HG03103 (cell line): ENCODE data around the gene PRR11.
"Not testable (repeated sequence)": the region's sequence is repeated elsewhere in the genome, so short reads cannot be mapped to it uniquely, and the experiment has no call there.

Experiments
- ATAC-seq: cut with Tn5 transposase; IDR thresholded peaks from one replicate; pipeline ENCODE4 v1.9.1; 2021; ENCODE audit warnings: low read depth; ENCODE audit not compliant: unreplicated experiment

The PRR11 gene

DNA sequence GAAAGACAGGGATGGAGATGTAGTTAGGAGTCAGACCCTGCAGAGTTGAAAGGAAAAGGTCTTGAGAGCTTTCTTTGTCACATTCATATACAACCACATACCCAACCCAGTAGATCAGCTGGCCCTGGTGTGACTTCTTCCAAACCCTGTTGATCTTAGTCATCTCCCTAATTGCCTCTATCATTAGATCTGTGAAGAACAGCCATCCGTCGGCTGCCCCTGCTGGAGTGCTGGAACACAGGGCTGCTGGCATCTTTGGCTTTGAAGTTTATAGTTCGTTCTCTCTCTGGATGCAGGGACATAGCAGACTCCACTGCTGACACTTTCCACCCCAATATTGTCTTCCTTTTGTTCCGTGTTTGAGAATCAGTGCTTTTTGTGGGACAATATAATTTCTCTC, 43.9 kb downstream of the PRR11 start:
- ATAC-seq = no peak

DNA sequence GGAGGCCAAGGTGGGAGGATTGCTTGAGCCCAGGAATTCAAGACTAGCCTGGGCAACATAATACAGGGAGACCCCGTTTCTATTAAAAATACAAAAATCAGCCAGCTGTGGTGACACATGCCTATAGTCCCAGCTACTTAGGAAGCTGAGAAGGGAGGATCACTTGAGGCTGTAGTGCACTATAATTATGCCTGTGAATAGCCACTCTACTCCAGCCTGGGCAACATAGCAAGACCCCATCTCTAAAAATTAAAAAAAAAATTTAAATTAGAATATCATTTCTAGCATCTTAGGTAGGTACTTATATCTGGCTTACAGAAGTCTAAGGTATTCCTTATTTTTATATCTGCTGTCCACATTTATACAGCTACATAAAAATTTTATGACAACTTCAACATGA, 46.8 kb downstream of the PRR11 start:
- ATAC-seq = no peak

DNA sequence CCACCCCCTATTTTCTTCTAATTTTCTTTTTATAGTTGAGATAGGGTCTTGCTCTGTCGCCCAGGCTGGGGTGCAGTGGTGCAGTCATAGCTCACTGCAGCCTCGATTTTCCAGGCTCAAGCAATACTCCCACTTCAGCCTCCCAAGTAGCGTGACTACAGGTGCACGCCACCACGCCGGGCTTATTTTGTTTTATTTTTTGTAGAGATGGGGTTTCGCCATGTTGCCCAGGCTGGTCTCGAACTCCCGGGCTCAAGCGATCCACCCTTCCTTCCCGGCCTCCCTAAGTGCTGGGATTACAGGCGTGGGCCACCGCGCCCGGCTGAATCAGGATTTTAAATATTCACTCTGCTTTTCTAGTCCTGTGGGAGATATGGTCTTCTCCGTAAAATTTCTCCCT, 63.8 kb downstream of the PRR11 start:
- ATAC-seq = no peak

DNA sequence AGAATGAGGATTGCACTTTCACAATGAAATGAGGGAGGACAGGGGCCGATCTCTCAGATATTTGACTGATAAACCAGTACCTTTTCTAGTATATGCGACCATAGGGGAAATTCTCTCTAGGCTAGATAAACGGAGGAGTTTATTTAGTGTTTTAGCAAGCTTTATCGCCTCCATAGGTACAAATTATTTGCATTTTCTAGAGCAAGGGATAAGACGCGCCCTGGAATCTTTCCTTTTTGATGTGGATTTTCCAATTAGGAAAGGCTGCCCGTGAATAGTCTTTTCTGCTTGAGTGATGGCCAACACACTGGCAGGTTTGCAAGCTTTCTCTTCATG, 64.4 kb downstream of the PRR11 start:
- no peak for ATAC-seq

DNA sequence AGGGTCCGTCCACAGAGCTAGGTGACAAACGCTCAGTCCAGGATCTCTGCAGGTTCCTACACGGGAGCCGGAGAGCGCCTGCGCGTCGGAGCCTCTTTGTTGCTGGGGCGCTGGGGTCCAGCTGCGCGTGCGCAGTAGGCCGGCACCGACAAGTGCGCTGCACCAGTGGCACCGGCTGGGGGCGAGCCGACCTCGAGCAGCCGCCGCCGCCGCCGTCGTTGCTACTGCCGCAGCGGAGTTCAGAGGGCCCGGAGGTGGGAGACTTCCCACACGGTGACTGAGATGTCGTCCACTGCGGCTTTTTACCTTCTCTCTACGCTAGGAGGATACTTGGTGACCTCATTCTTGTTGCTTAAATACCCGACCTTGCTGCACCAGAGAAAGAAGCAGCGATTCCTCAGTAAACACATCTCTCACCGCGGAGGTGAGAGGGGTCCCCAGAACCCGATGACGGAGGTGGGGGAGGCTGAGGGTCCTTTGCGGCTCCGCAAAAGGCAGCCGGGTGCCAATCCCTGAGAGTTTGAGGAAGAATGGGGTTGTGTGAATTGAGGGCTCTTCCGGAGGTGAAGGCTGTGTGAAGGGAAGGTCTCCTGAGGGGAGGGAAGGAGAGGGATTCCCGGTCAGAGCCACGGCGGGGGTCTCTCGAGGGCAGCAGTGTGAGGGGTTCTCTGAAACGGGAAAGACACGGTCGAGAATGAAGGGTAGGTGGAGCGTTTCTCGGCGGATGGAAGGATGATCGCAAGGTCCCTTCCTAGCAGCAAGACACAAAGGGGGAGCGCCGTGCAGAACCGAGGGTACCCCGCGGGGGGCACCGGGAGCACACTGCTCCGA, 65.0 kb downstream of the PRR11 start, which contains the start of gene GDPD1:
Gene GDPD1, plus strand, starts transcription at position 184 of the 831 bp plus-strand sequence. Its CDS starts 99 bp downstream, at position 283.
- peak; percentile 96 for ATAC-seq

DNA sequence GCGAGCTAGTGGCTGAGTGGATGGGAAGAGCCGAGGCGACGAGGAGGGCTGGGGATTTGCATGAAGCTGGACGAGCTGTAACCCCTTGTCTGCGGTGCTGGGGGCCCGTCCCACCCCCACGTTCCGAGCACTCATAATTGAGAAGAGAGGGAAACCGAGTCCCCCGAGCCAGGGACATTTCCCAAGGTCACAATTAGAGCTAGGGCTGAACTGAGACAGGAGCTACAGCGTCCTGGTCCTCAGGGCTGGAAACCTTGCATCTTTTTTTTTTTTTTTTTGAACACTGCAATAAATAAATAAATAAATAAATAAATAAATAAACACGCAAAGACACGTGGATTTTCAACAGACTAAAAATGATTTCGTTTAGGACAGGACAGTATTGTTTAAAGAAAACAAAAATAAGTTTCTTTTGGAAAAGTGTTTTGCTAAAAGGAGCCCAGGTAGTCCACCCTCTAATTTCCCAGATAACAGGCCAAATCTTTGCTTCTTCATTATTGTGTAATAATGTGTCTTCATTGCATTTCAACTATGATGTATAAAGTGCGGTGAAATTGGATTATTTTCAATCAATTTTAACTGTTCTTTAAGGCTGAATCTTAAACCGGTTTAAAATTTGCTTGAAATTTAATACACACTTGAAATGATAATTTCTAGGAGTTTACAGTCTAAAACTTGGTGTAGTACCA, 65.8 kb downstream of the PRR11 start:
- ATAC-seq = no peak

DNA sequence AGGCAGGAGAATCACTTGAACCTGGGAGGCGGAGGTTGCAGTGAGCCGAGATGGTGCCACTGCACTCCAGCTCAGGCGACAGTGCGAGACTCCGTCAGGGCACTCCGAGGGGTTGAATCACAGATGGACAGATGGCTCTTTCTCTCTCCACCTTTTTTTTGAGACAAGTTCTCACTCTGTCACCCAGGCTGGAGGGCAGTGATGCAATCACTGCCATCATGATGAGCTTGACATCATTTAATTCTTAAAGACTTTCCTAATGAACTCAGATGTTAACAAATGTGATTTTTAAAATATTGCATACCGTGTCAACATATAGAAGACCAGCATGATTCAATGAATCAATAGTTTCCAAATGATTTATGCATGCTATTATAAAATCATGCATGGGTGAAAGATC, 68.3 kb downstream of the PRR11 start:
- ATAC-seq = no peak

DNA sequence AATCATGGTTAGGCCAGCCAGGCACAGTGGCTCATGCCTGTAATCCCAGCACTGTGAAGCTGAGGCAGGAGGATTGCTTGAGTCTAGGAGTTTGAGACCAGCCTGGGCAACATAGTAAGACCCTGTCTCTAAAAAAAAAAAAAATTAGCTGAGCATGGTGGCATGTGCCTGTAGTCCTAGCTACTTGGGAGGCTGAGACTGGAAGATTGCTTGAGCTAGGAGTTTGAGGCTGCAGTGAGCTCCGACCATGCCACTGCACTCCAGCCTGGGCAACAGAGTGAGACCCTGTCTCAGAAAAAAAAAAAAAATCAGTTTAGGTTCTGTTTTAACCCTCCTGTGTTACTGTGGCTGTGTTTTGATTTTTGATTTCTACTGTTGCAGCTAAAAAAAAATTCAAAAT, 73.0 kb downstream of the PRR11 start:
- not testable (repeated sequence) for ATAC-seq

DNA sequence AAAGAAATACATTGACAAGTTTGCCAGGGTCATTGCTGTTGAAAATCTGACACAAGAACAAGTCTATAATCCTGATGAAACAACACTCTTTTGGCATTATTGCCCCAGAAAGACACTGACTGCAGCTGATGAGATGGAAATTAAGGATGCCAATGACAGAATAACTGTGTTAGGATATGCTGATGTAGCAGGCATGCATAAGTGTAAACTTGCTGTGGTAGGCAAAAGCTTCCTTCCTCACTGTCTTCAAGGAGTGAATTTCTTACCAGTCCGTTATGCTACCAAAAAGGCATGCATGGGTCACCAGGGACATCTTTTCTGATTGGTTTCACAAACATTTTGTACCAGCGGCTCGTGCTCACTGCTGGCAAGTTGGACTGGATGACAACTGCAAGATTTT, 75.2 kb downstream of the PRR11 start:
- ATAC-seq = no peak

DNA sequence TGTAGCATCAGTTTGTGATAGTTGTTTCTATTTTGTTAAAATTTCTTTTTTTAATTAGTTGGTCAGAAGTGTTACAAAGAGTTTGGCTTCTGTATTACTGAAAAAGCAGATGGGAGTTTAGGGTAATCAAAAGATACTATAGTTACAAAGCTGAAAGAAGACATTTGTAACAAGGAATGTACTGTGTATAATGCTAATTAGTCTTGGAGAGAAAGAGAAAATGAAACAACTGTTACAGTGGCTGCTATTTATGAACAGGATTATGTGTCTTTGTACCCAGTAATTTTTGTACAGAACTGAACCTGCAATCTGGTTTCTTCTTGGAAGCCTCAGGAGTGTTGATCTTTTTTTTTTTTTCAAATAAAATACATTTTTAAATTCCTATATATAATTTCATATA, 79.1 kb downstream of the PRR11 start:
- ATAC-seq = no peak

DNA sequence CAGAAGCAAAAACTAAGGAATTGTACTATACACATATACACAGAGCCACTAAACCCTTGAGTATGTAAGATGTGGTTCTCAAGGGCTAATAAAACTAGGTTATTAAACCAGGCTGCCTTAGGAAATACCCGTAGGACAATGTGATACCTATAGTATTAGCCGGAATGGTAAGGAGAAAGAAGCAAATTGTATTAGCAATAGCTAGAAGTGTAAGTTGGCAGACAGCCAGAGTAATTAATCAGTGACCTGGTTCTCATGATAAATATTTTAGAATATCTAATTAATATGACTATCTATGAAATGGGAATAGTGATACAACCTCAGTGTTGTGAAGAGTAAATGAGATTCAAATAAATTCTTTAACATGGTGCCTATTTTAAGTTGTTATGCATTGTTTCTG, 83.4 kb downstream of the PRR11 start:
- no peak for ATAC-seq

DNA sequence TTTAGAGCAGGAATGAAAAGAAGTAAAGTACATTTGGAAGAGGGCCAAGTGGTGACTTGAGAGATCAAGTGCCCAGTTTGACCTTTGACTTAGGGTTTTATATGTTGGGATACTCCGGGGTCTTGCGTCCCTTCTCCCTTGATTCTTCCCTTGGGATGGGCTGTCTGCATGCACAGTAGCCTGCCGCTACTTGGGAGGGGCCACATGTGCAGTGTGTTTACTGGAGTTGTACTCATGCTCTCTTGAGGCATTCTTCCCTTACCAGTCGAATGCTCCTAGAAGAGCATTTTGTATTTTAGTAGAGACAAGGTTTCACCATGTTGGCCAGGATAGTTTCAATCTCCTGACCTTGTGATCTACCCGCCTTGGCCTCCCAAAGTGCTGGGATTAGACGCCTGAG, 88.5 kb downstream of the PRR11 start:
- ATAC-seq = no peak
